NCI-H2196 treated with DMSO at 0.1 percent for 48 hours (cell line): ENCODE results near the gene APLN.

Source experiments
- DNase-seq: peaks from one replicate; lab custom pipeline; 2025; ENCODE audit not compliant: unreplicated experiment; lab: John Stamatoyannopoulos, UW

APLN gene

DNA sequence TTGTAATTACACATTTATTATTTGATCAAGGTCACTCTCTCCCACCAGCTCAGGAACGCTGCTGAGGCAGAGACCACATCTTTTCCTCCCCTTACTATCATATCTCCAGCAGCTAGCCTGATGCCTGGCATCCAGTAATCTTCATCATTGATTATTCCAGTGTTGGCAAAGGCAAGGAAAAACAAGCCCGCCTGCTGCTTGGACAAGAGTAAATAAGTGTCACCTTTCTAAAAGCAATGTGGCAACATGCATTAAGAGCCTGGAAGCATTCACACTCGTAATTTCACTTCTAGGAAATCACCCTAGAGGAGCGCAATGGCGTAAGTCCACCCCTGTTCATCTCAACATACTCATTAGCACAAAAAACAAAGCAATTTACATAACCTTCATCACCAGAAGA, 54.8 kb downstream of the APLN start:
- no peak for DNase-seq

DNA sequence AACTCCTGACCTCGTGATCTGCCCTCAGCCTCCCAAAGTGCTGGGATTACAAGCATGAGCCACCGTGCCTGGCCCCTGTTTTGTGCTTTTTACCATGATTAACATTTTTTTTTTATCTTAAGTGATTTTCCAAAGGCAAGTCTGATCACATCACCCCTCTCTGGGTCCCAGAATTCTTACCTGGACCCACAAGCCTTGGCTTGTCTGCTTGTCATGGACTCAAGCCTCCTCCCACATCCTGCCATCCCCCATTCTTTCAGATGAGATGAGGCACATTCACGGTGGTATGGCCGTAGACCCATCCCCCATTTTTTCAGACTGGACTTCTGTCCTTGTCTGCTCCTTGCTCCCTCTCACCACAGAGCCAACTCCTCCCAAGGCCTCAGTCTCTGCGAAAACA, 55.3 kb downstream of the APLN start:
- no peak for DNase-seq

DNA sequence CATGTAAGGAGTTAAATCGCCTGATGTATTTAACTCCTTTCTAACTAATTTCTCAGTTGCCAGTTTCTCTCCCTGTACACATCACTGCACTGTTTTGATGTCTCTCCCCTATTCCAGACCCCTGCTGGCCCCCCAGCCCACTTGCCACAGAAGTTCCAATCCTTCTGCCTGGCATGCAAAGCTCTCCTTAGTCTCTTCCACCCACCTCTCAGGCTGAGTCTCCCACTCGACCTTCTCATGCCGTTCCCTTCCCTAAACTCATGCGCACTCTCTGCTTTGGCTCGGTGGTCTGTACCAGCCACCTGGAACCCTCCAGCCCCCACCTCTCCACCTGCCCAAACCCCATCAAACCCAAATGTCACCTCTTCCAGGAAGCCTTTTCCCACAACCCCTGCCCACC, 56.9 kb downstream of the APLN start:
- DNase-seq = no peak

DNA sequence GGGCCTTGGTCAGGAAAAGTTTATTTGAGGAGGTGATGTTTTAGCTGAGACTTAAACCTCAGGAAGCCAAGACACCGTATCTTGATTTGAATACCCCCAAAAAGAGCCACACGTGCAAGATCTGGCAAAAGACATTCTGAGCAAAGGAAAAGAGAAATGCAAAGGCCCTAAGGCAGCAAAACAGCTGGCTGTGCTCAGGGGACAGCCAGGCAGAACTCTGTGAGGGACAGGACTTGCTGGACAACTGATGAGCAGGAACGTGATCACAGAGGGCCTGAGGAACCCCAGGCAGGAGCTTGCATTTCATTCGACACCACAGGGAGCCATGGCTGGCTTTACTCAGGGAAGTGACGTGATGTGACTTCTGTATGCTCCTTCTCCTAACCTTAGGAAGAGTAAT, 58.7 kb downstream of the APLN start:
- DNase-seq = no peak
